HepG2 (cell line): ENCODE data around the gene CDH1. TPM values are rescaled to one million over a fixed set of nuclear protein-coding genes. Genes with fewer than 3 reads are reported as not detected.

Source experiments
- AFF4 ChIP-seq: sonication (generic); formaldehyde crosslinking; IDR thresholded peaks from 2 replicates; pipeline ENCODE4 v1.4.0; 2020; ENCODE audit warnings: missing genetic modification reagents
- ASH2L ChIP-seq: fragments of 300-600, 200-600 bp; sonication (generic); IDR thresholded peaks from 2 replicates; pipeline ENCODE4 v1.7.0; 2017; ENCODE audit warnings: low read depth, mild to moderate bottlenecking, moderate library complexity, mixed read lengths, low read length; ENCODE audit not compliant: insufficient read length
- CCDC6 ChIP-seq: sonication (generic); formaldehyde crosslinking; IDR thresholded peaks from 2 replicates; pipeline ENCODE4 v1.8.1; 2022; ENCODE audit warnings: mild to moderate bottlenecking, missing genetic modification reagents, moderate library complexity
- FOSL1 ChIP-seq: sonication (generic); formaldehyde crosslinking; IDR thresholded peaks from 2 replicates; pipeline ENCODE4 v1.9.0; 2021; ENCODE audit warnings: missing genetic modification reagents, borderline replicate concordance
- GRHL1 ChIP-seq: sonication (generic); formaldehyde crosslinking; conservative IDR thresholded peaks from 2 replicates; pipeline ENCODE4 v1.8.0; 2022; ENCODE audit warnings: missing genetic modification reagents
- IKZF1 ChIP-seq: fragments of 450-650 bp; IDR thresholded peaks from 2 replicates; pipeline ENCODE4 v1.7.1; 2016
- KDM5B ChIP-seq: sonication (generic); formaldehyde crosslinking; IDR thresholded peaks from 2 replicates; pipeline ENCODE4 v1.4.0; 2020; ENCODE audit warnings: missing genetic modification reagents, mild to moderate bottlenecking, borderline replicate concordance
- MATR3 ChIP-seq: sonication (generic); formaldehyde crosslinking; IDR thresholded peaks from 2 replicates; pipeline ENCODE4 v1.4.0; 2020; ENCODE audit warnings: missing genetic modification reagents
- MBD4 ChIP-seq: IDR thresholded peaks from 2 replicates; pipeline ENCODE4 v1.6.1; 2012; ENCODE audit warnings: low read length, inconsistent platforms, borderline replicate concordance
- MBNL3 ChIP-seq: fragments of 250-450 bp; sonication (Bioruptor Pico); conservative IDR thresholded peaks from 2 replicates; pipeline ENCODE4 v1.8.0; 2022; ENCODE audit warnings: mild to moderate bottlenecking, inconsistent platforms
- NR2F6 ChIP-seq, 2 experiments: IDR thresholded peaks; 2 replicates each; pipeline ENCODE4 v1.6.1; 2016; ENCODE audit warnings: antibody characterized with exemption in 1 of 2, mild to moderate bottlenecking in 1 of 2
- RFXAP ChIP-seq: sonication (generic); formaldehyde crosslinking; IDR thresholded peaks from 2 replicates; pipeline ENCODE4 v1.4.0; 2020; ENCODE audit warnings: missing genetic modification reagents, borderline replicate concordance
- SAFB2 ChIP-seq: sonication (generic); formaldehyde crosslinking; IDR thresholded peaks from 2 replicates; pipeline ENCODE4 v1.5.1; 2020; ENCODE audit warnings: missing genetic modification reagents, low read depth, mild to moderate bottlenecking, borderline replicate concordance
- SMAD1 ChIP-seq: sonication (generic); formaldehyde crosslinking; IDR thresholded peaks from 2 replicates; pipeline ENCODE4 v1.4.0; 2020; ENCODE audit warnings: missing genetic modification reagents, low read depth, mild to moderate bottlenecking, borderline replicate concordance
- SMAD3 ChIP-seq: sonication (generic); formaldehyde crosslinking; IDR thresholded peaks from 2 replicates; pipeline ENCODE4 v1.4.0; 2020; ENCODE audit warnings: missing genetic modification reagents
- SMAD9 ChIP-seq: sonication (generic); formaldehyde crosslinking; IDR thresholded peaks from 2 replicates; pipeline ENCODE4 v1.5.1; 2020; ENCODE audit warnings: mild to moderate bottlenecking, missing genetic modification reagents
- SOX13 ChIP-seq, 3 experiments: fragments of 450-650 bp in 1 of 3; sonication (generic) in 1 of 3; formaldehyde crosslinking in 1 of 3; IDR thresholded peaks in 2 of 3; conservative IDR thresholded peaks in 1 of 3; 2 replicates each; pipeline versions ENCODE4 v1.5.0 to v1.6.1; 2016 to 2020; ENCODE audit warnings: antibody characterized with exemption in 1 of 3, mild to moderate bottlenecking in 1 of 3, missing compliant biosample characterization in 1 of 3, missing genetic modification reagents in 1 of 3, moderate library complexity in 1 of 3
- SP5 ChIP-seq: IDR thresholded peaks from 2 replicates; pipeline ENCODE4 v1.6.1; 2016; ENCODE audit warnings: low read depth, borderline replicate concordance
- TEAD3 ChIP-seq: optimal IDR thresholded peaks from 2 replicates; pipeline ENCODE3; 2016; ENCODE audit warnings: borderline replicate concordance
- ZFP36L1 ChIP-seq: sonication (generic); formaldehyde crosslinking; IDR thresholded peaks from 2 replicates; pipeline ENCODE4 v1.8.0; 2022; ENCODE audit warnings: mild to moderate bottlenecking, missing genetic modification reagents, moderate library complexity
- ZFP41 ChIP-seq: sonication (generic); formaldehyde crosslinking; IDR thresholded peaks from 2 replicates; pipeline ENCODE4 v1.4.0; 2020; ENCODE audit warnings: mild to moderate bottlenecking, missing genetic modification reagents, borderline replicate concordance
- ZNF329 ChIP-seq: sonication (generic); formaldehyde crosslinking; IDR thresholded peaks from 2 replicates; pipeline ENCODE4 v1.9.0; 2021; ENCODE audit warnings: low read depth, mild to moderate bottlenecking, missing genetic modification reagents
- ZNF557 ChIP-seq: sonication (generic); formaldehyde crosslinking; IDR thresholded peaks from 2 replicates; pipeline ENCODE4 v1.4.0; 2020; ENCODE audit warnings: missing genetic modification reagents
- ZNF749 ChIP-seq: sonication (generic); formaldehyde crosslinking; IDR thresholded peaks from 2 replicates; pipeline ENCODE4 v1.8.0; 2022; ENCODE audit warnings: mild to moderate bottlenecking, missing genetic modification reagents, moderate library complexity, borderline replicate concordance
- ZNF83 ChIP-seq: sonication (generic); formaldehyde crosslinking; IDR thresholded peaks from 2 replicates; pipeline ENCODE4 v1.4.0; 2020; ENCODE audit warnings: missing genetic modification reagents, mild to moderate bottlenecking, borderline replicate concordance
- ZSCAN20 ChIP-seq: sonication (generic); formaldehyde crosslinking; IDR thresholded peaks from 2 replicates; pipeline ENCODE4 v1.4.0; 2020; ENCODE audit warnings: missing genetic modification reagents, mild to moderate bottlenecking, borderline replicate concordance
- polyA plus RNA-seq, 8 experiments: library from polyadenylated mRNA; depleted of rRNA in 3 of 8; stranded (reverse) in 7 of 8; unstranded in 1 of 8; fragments of >200 nt; fragmentation: Illumina TruSeq in 4 of 8; extraction: Trizol in 4 of 8; gene quantifications; 2 replicates each; pipeline versions ENCODE4 v1.2.1 to v1.2.3, GENCODE V29; 2011 to 2016; ENCODE audit warnings: low read depth in 4 of 8, missing spikeins in 1 of 8, mixed read lengths in 1 of 8; ENCODE audit not compliant: insufficient read depth in 1 of 8
- total RNA-seq, 5 experiments: library from RNA; depleted of rRNA; stranded (reverse); fragments of >200 nt; fragmentation: Illumina TruSeq; extraction: Trizol; gene quantifications; 2 replicates each; pipeline ENCODE4 v1.2.3, GENCODE V29; 2016; ENCODE audit warnings: low read depth in 1 of 5

The CDH1 gene
- total and polyA plus RNA-seq, 2 of the 13 experiments (the other 11 are each of a cell fraction or from before 2014, with no cell fraction given) = 0.95 to 9.8 TPM

GRCh38 chr16:68739964-68740627 lies 3.0 kb downstream of the CDH1 start (continued):
- TF ChIP-seq AFF4 (no peak), ASH2L (peak; percentile 61), SP5 (CRISPR knock-in tag) (no peak), ZNF329 (CRISPR knock-in tag) (no peak), MATR3 (no peak), KDM5B (no peak), ZNF83 (CRISPR knock-in tag) (no peak), ZNF749 (CRISPR knock-in tag) (no peak), SOX13 (IDR thresholded peaks at IDR 0.05) (no peak), SOX13 (CRISPR knock-in tag; conservative IDR thresholded peaks at IDR 0.05 in 1 of 2, IDR thresholded peaks at IDR 0.05 in 1 of 2) (peak in 1 of 2 experiments; percentile 65; a peak in 2 of 4 replicates), NR2F6 (IDR thresholded peaks at IDR 0.05) (peak; percentile 9; the same call in 1 of the 2 replicates), NR2F6 (CRISPR knock-in tag; IDR thresholded peaks at IDR 0.05) (peak; percentile 47), ZFP41 (no peak), SAFB2 (CRISPR knock-in tag) (no peak), SMAD3 (CRISPR knock-in tag) (no peak), MBD4 (no peak), ZSCAN20 (CRISPR knock-in tag) (no peak), TEAD3 (peak; percentile 6), ZNF557 (CRISPR knock-in tag) (no peak), SMAD9 (CRISPR knock-in tag) (no peak), IKZF1 (no peak), FOSL1 (CRISPR knock-in tag) (no peak; the same call in 1 of the 2 replicates), MBNL3 (CRISPR knock-in tag) (no peak), ZFP36L1 (CRISPR knock-in tag) (no peak), RFXAP (CRISPR knock-in tag) (peak; percentile 56), GRHL1 (CRISPR knock-in tag) (no peak), CCDC6 (CRISPR knock-in tag) (no peak), SMAD1 (no peak)
